ENCODE measurements around the gene CXCL12. TPM values are rescaled to one million over a fixed set of nuclear protein-coding genes. Genes with fewer than 3 reads are reported as not detected.

Gene CXCL12
- total RNA-seq, 4 donors from 2014 or later: 44.7 to 81.2 (median 56.9) TPM

DNA sequence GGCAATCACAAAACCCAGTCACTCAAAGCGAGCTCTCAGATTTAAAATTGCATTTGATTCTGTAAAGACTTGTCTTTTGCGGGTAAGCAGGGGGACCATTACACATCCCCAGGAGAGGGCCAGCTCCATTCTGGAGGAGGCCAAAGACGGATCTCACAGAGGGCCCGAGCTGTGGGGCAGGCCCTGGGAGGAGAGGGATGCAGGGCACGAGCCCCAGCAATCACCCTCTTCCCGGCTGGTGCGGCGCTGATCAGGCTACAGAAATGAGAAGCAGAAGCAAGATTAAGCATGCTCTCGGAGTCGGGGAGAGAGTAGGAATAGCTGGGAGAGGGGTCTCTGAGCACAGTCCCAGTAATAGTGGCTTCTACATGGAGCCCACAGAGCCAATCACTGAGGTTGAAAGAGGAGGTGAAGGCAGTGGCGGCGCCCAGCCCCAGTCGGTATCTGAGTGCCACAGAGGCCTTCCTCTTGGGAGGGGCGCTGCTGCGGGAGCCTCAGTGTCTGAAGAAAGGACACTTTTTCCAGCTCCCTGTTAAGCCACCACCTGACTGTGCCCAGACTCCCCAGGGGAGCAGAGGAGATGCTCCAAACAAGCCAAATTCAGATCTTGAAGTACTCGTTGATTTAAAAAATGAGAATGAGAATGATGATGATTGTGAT is 7.1 kb downstream of the CXCL12 start:
- Histone ChIP-seq H3K4me1 (peaks cover 0 to 31% (median 5%) of the 10 kb centered on the region in 3 donors), H3K4me3 (no peak overlapping the region), H3K27me3 (peaks cover 11% of the 10 kb centered on the region), H3K27ac (no peak overlapping the region), H3K36me3 (peaks cover 0 to 48% of the 10 kb centered on the region in 2 donors), H3K9me3 (no peaks in the 10 kb centered on the region)
- WGBS, 2 donors (ENCODE audit: low coverage in 1 of 2): 78 to 94% methylated on average over 5 to 8 of the region's 16 CpGs
- no peak for TF ChIP-seq POLR2AphosphoS5 (IDR thresholded peaks at IDR 0.05)
- TF ChIP-seq, protein P1, sequence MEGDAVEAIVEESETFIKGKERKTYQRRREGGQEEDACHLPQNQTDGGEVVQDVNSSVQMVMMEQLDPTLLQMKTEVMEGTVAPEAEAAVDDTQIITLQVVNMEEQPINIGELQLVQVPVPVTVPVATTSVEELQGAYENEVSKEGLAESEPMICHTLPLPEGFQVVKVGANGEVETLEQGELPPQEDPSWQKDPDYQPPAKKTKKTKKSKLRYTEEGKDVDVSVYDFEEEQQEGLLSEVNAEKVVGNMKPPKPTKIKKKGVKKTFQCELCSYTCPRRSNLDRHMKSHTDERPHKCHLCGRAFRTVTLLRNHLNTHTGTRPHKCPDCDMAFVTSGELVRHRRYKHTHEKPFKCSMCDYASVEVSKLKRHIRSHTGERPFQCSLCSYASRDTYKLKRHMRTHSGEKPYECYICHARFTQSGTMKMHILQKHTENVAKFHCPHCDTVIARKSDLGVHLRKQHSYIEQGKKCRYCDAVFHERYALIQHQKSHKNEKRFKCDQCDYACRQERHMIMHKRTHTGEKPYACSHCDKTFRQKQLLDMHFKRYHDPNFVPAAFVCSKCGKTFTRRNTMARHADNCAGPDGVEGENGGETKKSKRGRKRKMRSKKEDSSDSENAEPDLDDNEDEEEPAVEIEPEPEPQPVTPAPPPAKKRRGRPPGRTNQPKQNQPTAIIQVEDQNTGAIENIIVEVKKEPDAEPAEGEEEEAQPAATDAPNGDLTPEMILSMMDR (IDR thresholded peaks at IDR 0.05): no peak
- TF ChIP-seq POLR2A (IDR thresholded peaks at IDR 0.05): no peak
- no peak for TF ChIP-seq EP300 (IDR thresholded peaks at IDR 0.05)
- ATAC-seq: no peak

DNA sequence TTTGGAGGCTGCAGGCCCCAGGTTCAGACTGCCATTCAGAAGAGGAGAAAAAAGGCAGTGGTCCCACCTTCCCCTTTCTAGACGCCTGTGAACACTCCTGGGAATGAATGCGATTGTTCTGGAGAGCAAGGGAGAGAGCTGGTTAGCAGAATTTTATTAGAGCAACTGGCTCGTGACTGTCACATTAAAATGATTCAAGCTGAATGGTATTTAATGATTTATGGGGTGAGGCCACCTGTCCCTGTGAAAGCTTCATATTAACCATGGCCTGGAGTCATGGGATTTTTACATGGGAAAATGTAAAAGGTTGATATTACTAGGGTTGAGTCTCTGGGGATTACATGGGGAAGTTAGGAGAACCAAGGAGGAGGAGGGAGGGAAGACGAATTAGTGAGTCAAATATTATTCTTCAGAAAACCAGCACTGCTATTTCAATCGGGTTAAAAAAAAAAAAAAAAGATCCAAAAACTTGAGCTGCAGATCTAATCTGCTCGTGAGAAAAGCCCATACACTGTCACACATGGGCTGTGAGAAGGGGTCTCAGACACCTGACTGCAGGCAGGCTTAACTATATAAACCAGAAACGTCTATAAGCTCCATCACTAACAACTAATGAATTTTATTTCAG is 8.3 kb downstream of the CXCL12 start:
- TF ChIP-seq POLR2A (IDR thresholded peaks at IDR 0.05) (no peak), EP300 (IDR thresholded peaks at IDR 0.05) (no peak), POLR2AphosphoS5 (IDR thresholded peaks at IDR 0.05) (no peak)
- TF ChIP-seq, protein P1 (IDR thresholded peaks at IDR 0.05): no peak
- Histone ChIP-seq H3K36me3 (peaks cover 0 to 59% of the 10 kb centered on the region in 2 donors), H3K27me3 (peaks cover 3% of the 10 kb centered on the region), H3K9me3 (no peaks in the 10 kb centered on the region), H3K4me3 (no peak overlapping the region), H3K27ac (no peak overlapping the region), H3K4me1 (peaks cover 0 to 22% (median 0%) of the 10 kb centered on the region in 3 donors)
- ATAC-seq: no peak
- 54% methylated on average over 3 to 6 of the region's 7 CpGs for WGBS, 2 donors (ENCODE audit: low coverage in 1 of 2)

DNA sequence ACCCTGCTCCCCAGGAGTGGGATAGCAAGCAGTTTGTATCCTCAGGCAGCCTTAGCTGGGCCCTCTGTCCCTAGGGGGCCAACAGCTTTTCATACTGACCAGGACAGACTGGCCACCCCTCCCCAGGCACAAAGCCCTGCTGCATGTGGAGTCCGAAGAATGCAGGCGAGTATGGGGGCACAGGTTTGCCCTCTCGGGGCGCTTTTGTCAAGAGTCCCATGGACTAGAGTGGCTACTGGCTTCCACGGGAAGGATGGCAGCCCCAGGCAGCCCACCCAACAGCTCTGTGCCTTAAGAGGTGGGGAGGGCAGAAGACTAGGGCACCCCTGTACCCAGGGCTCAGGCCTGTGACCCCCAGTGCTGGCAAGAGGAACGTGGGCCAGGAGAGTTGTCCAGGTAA is 10.7 kb downstream of the CXCL12 start:
- Histone ChIP-seq H3K27me3 (peaks cover 3% of the 10 kb centered on the region), H3K9me3 (no peaks in the 10 kb centered on the region), H3K36me3 (peaks cover 0 to 65% of the 10 kb centered on the region in 2 donors), H3K27ac (no peak overlapping the region), H3K4me3 (no peak overlapping the region), H3K4me1 (peaks cover 0 to 11% (median 0%) of the 10 kb centered on the region in 3 donors)
- WGBS, 2 donors (ENCODE audit: low coverage in 1 of 2): no CpG with 5 or more reads among the region's 6 CpGs
- ATAC-seq: no peak
- TF ChIP-seq EP300 (IDR thresholded peaks at IDR 0.05) (no peak), POLR2AphosphoS5 (IDR thresholded peaks at IDR 0.05) (no peak), POLR2A (IDR thresholded peaks at IDR 0.05) (no peak)
- TF ChIP-seq, protein P1 (IDR thresholded peaks at IDR 0.05): no peak

DNA sequence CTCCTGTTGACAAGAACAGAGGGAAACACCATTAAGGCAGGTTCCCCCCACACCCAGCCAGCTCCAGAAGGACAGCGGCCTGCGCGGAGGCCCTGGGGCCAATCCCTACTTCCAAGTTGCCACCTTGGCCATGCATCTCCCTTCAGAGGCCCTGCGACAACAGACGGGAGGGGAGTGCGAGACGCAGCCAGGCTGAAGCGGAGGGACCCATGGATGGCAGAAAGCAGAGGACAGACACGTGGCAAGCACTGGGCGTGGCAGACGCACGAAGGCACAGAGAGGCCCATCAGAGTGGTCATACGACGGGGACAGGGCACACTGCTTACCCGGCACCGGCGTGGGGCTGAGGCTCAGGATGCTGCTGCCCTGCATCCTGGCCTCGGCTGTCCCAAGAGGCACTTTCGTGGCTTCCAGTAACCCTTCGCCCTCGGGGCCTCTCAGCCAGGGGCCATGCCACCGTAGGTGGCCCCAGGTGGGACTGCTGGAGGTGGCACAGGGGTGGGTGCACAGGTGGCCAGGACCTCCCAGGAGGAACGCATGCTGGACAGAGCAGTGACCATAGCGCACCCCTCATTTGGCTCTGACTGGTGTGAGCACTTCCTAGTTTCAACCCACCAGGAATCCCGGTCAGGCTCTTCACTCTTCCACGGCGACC is 11.4 kb downstream of the CXCL12 start:
- Histone ChIP-seq H3K36me3 (peaks cover 0 to 59% of the 10 kb centered on the region in 2 donors), H3K4me3 (no peak overlapping the region), H3K27ac (no peak overlapping the region), H3K27me3 (peaks cover 3% of the 10 kb centered on the region), H3K4me1 (peaks cover 0 to 7% (median 0%) of the 10 kb centered on the region in 3 donors), H3K9me3 (no peaks in the 10 kb centered on the region)
- ATAC-seq: no peak
- 100% methylated on average over 2 of the region's 27 CpGs; no CpG with 5 or more reads in 1 of the 2 donors for WGBS, 2 donors (ENCODE audit: low coverage in 1 of 2)
- TF ChIP-seq POLR2A (IDR thresholded peaks at IDR 0.05) (no peak), POLR2AphosphoS5 (IDR thresholded peaks at IDR 0.05) (no peak), EP300 (IDR thresholded peaks at IDR 0.05) (no peak)
- TF ChIP-seq, protein P1 (IDR thresholded peaks at IDR 0.05): no peak
